ENCODE measurements around the gene RIMBP3C. TPM values are rescaled to one million over a fixed set of nuclear protein-coding genes. Genes with fewer than 3 reads are reported as not detected.
"Not testable (repeated sequence)": the region's sequence is repeated elsewhere in the genome, so short reads cannot be mapped to it uniquely, and the experiment has no call there.

RIMBP3C gene
- total and polyA plus RNA-seq, 7 donors: 0.01 to 0.04 (median 0.04) TPM; not detected in 4

- H3K4me1 ChIP-seq: peaks cover 54% of the 10 kb centered on the region
- no peak for TF ChIP-seq CTCF (IDR thresholded peaks at IDR 0.05)
- WGBS, 3 donors: 82 to 93% (median 84%) methylated on average over 8 of the region's 8 CpGs
- H3K27ac ChIP-seq: no peak overlapping the region
- H3K36me3 ChIP-seq (ENCODE audit: insufficient read depth in 1 of 2, low read depth in 1 of 2): peaks cover 4 to 17% of the 10 kb centered on the region in 2 donors
- intact Hi-C loops (cut with DNase I): no loop called here
- DNase-seq (no peak), ATAC-seq (no peak)
- no peak overlapping the region for H3K4me3 ChIP-seq
- no peaks in the 10 kb centered on the region for H3K9me3 ChIP-seq
- H3K27me3 ChIP-seq (ENCODE audit: insufficient read depth in 3 of 3, low read length in 2 of 3): no peaks in the 10 kb centered on the region
These were observed 38.1 kb upstream of the RIMBP3C start for GRCh38 chr22:21589396-21589795.

- TF ChIP-seq CTCF (IDR thresholded peaks at IDR 0.05): no peak
- intact Hi-C loops (cut with DNase I): no loop called here
- H3K27me3 ChIP-seq (ENCODE audit: insufficient read depth in 3 of 3, low read length in 2 of 3): no peaks in the 10 kb centered on the region
- H3K27ac ChIP-seq: no peak overlapping the region
- no peak overlapping the region for H3K4me3 ChIP-seq
- ATAC-seq (no peak), DNase-seq (no peak)
- H3K36me3 ChIP-seq (ENCODE audit: insufficient read depth in 1 of 2, low read depth in 1 of 2): peaks cover 0 to 3% of the 10 kb centered on the region in 2 donors
- H3K9me3 ChIP-seq: no peaks in the 10 kb centered on the region
- H3K4me1 ChIP-seq: peaks cover 54% of the 10 kb centered on the region
- 68 to 76% (median 71%) methylated on average over 4 of the region's 4 CpGs for WGBS, 3 donors
These were observed 36.7 kb upstream of the RIMBP3C start for GRCh38 chr22:21587803-21588611.

GRCh38 chr22:21585389-21585788 lies 34.1 kb upstream of the RIMBP3C start:
- no peak for ATAC-seq
- 77 to 91% (median 86%) methylated on average over 2 of the region's 2 CpGs for WGBS, 3 donors
- H3K36me3 ChIP-seq (ENCODE audit: insufficient read depth in 1 of 2, low read depth in 1 of 2): no peaks in the 10 kb centered on the region
- DNase-seq: no peak
- H3K27me3 ChIP-seq (ENCODE audit: insufficient read depth in 3 of 3, low read length in 2 of 3): no peaks in the 10 kb centered on the region
- H3K4me3 ChIP-seq: no peak overlapping the region
- H3K4me1 ChIP-seq: peaks cover 38% of the 10 kb centered on the region
- H3K27ac ChIP-seq: no peak overlapping the region
- TF ChIP-seq CTCF (IDR thresholded peaks at IDR 0.05): no peak
- H3K9me3 ChIP-seq: no peaks in the 10 kb centered on the region
- intact Hi-C loops (cut with DNase I): no loop called here

GRCh38 chr22:21582801-21583740 lies 31.8 kb upstream of the RIMBP3C start:
- DNase-seq (no peak), ATAC-seq (peak in 3 of 4 donors; percentile 15 to 24 (median 15))
- no peaks in the 10 kb centered on the region for H3K36me3 ChIP-seq (ENCODE audit: insufficient read depth in 1 of 2, low read depth in 1 of 2)
- H3K9me3 ChIP-seq: no peaks in the 10 kb centered on the region
- peaks cover 36% of the 10 kb centered on the region for H3K4me1 ChIP-seq
- intact Hi-C loops (cut with DNase I): no loop called here
- no peak overlapping the region for H3K27ac ChIP-seq
- no peaks in the 10 kb centered on the region for H3K27me3 ChIP-seq (ENCODE audit: insufficient read depth in 3 of 3, low read length in 2 of 3)
- no peak overlapping the region for H3K4me3 ChIP-seq
- 64 to 76% (median 70%) methylated on average over 10 of the region's 10 CpGs for WGBS, 3 donors
- TF ChIP-seq CTCF (IDR thresholded peaks at IDR 0.05): no peak

GRCh38 chr22:21581009-21581713 lies 29.9 kb upstream of the RIMBP3C start:
- H3K9me3 ChIP-seq; H3K27ac ChIP-seq; H3K27me3 ChIP-seq (ENCODE audit: insufficient read depth in 3 of 3, low read length in 2 of 3); H3K36me3 ChIP-seq (ENCODE audit: insufficient read depth in 1 of 2, low read depth in 1 of 2); intact Hi-C loops (cut with DNase I); H3K4me3 ChIP-seq; ATAC-seq; DNase-seq: not testable (repeated sequence)
- peaks cover 34% of the 10 kb centered on the region for H3K4me1 ChIP-seq
- 88 to 92% (median 89%) methylated on average over 10 of the region's 10 CpGs for WGBS, 3 donors

GRCh38 chr22:21580623-21581007 lies 29.4 kb upstream of the RIMBP3C start:
- H3K4me1 ChIP-seq: peaks cover 34% of the 10 kb centered on the region
- WGBS, 3 donors: 89 to 94% (median 94%) methylated on average over 9 of the region's 9 CpGs
- intact Hi-C loops (cut with DNase I); H3K36me3 ChIP-seq (ENCODE audit: insufficient read depth in 1 of 2, low read depth in 1 of 2); H3K27me3 ChIP-seq (ENCODE audit: insufficient read depth in 3 of 3, low read length in 2 of 3); H3K9me3 ChIP-seq; H3K4me3 ChIP-seq; DNase-seq; ATAC-seq; H3K27ac ChIP-seq: not testable (repeated sequence)
